Left lung (tissue), 10 donors: Measurements from ENCODE around the gene RBMXL3. TPM values are rescaled to one million over a fixed set of nuclear protein-coding genes. Genes with fewer than 3 reads are reported as not detected.
"Not testable (repeated sequence)": the region's sequence is repeated elsewhere in the genome, so short reads cannot be mapped to it uniquely, and the experiment has no call there.

ENCODE experiments used
- ATAC-seq: fragments of 200-7000 bp; cut with Tn5 transposase; one replicate; pipeline ENCODE4 v1.9.1; 2020; ENCODE audit warnings: moderate library complexity
- DNase-seq, 4 donors: peaks; one replicate each; pipeline ENCODE4 v3.0.0-alpha.2; 2013 to 2020
- H3K27ac ChIP-seq, 2 donors: fragments of 200-600 bp; sonication (generic) in 1 of 2; one replicate each; pipeline versions ENCODE4 v1.5.0 to v1.8.0; 2020 to 2021
- H3K27me3 ChIP-seq, 2 donors: fragments of 200-600 bp; sonication (generic) in 1 of 2; one replicate each; pipeline versions ENCODE4 v1.5.0 to v1.8.0; 2020 to 2021
- H3K36me3 ChIP-seq, 2 donors: fragments of 200-600 bp; sonication (generic) in 1 of 2; one replicate each; pipeline versions ENCODE4 v1.5.0 to v1.8.0; 2020 to 2021
- H3K4me1 ChIP-seq, 2 donors: fragments of 200-600 bp; one replicate each; pipeline ENCODE4 v1.8.0; 2021
- H3K4me3 ChIP-seq, 2 donors: fragments of 200-600 bp; sonication (generic) in 1 of 2; one replicate each; pipeline versions ENCODE4 v1.5.0 to v1.8.0; 2020 to 2021; ENCODE audit warnings: mild to moderate bottlenecking in 1 of 2
- H3K9me3 ChIP-seq, 2 donors: fragments of 200-600 bp; sonication (generic) in 1 of 2; one replicate each; pipeline versions ENCODE4 v1.5.0 to v1.8.0; 2020 to 2021
- intact Hi-C, 2 donors: fragments of 100-400 bp; cut with DNase I; formaldehyde crosslinking; loops; one replicate each; pipeline versions ENCODE4 v1.11.2 to v1.14.2; 2022
- polyA plus RNA-seq, 6 donors: library from polyadenylated mRNA; unstranded; fragments of 120-200 nt; gene quantifications; one replicate each; pipeline ENCODE4 v1.2.1, GENCODE V29; 2013; ENCODE audit not compliant: insufficient read length in 6 of 6
- total RNA-seq, 2 donors: library from RNA; stranded (reverse); fragmentation: NEBNext Ultra II Directional; extraction: Animal tissue kit (Norgen Biotek cat#: 25700); gene quantifications; one replicate each; pipeline ENCODE4 v1.2.1, GENCODE V29; 2021
- TF ChIP-seq, protein P1 (sequence below), 2 donors: fragments of 200-600 bp; sonication (generic) in 1 of 2; IDR thresholded peaks; one replicate each; pipeline versions ENCODE4 v1.5.0 to v1.8.0; 2021; ENCODE audit warnings: antibody characterized with exemption in 2 of 2
- donor health status: DM: no; HTN: yes; CAD: no.
- donor health status: DM: no; HTN: no; CAD: no.

Gene RBMXL3
- total and polyA plus RNA-seq, 8 donors, result not detected

DNA sequence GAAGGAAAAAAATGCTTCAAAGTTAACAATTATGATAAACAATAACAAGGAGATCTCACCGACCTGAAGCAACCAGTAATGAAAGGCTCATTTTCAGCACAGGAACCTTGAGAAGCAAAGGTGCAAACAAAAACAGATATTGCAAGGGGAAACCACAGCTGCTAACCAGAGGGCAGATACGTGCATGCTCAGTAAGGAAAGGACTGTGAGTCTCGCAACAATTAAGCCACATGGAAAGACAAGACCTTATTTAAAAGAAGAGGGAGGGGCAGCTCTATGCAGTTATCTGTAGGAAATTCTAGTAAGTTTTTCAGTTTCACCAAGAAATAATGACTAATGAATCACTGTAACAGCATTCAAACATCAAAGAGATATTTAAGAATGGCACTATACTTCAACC lies 25.4 kb downstream of the RBMXL3 start:
- Histone ChIP-seq H3K4me3 (no peak overlapping the region), H3K4me1 (no peaks in the 10 kb centered on the region), H3K36me3 (no peaks in the 10 kb centered on the region), H3K27me3 (peaks cover 0 to 4% of the 10 kb centered on the region in 2 donors), H3K9me3 (no peaks in the 10 kb centered on the region), H3K27ac (no peak overlapping the region)
- DNase-seq (no peak), ATAC-seq (no peak)
- TF ChIP-seq, protein P1, sequence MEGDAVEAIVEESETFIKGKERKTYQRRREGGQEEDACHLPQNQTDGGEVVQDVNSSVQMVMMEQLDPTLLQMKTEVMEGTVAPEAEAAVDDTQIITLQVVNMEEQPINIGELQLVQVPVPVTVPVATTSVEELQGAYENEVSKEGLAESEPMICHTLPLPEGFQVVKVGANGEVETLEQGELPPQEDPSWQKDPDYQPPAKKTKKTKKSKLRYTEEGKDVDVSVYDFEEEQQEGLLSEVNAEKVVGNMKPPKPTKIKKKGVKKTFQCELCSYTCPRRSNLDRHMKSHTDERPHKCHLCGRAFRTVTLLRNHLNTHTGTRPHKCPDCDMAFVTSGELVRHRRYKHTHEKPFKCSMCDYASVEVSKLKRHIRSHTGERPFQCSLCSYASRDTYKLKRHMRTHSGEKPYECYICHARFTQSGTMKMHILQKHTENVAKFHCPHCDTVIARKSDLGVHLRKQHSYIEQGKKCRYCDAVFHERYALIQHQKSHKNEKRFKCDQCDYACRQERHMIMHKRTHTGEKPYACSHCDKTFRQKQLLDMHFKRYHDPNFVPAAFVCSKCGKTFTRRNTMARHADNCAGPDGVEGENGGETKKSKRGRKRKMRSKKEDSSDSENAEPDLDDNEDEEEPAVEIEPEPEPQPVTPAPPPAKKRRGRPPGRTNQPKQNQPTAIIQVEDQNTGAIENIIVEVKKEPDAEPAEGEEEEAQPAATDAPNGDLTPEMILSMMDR (IDR thresholded peaks at IDR 0.05), result no peak
- intact Hi-C loops, result no loop called here

DNA sequence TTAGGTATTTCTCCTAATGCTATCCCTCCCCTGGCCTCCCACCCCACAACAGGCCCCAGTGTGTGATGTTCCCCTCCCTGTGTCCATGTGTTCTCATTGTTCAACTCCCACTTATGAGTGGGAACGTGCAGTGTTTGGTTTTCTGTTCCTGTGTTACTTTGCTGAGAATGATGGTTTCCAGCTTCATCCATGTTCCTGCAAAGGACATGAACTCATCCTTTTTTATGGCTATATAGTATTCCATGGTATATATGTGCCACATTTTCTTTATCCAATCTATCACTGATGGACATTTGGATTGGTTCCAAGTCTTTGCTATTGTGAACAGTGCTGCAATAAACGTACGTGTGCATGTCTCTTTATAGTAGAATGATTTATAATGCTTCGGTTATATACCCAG lies 28.1 kb downstream of the RBMXL3 start:
- intact Hi-C loops, result not testable (repeated sequence)

DNA sequence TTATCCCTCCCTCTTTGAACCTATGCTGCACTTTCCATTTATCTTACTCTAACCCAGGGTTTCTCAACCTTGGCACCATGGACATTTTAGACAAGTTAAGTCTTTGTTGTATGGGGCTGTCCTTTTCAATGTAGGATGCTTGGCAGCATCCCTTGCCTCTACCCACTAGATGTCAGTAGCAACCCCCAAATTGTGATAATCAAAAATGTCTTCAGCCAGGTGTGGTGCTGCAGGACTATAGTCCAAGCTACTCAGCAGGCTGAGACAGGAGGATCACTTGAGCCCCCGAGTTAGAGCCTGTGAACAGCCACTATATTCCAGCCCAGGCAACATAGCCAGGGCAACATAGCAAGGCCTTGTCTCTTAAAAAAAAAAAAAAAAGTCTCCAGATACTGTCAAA lies 37.7 kb downstream of the RBMXL3 start:
- Histone ChIP-seq H3K27ac (no peak overlapping the region), H3K4me1 (no peaks in the 10 kb centered on the region), H3K9me3 (no peaks in the 10 kb centered on the region), H3K36me3 (no peaks in the 10 kb centered on the region), H3K4me3 (no peak overlapping the region), H3K27me3 (peaks cover 0 to 18% of the 10 kb centered on the region in 2 donors)
- TF ChIP-seq, protein P1 (IDR thresholded peaks at IDR 0.05), result no peak
- intact Hi-C loops, result no loop called here
- ATAC-seq (peak; percentile 73), DNase-seq (peak in 1 of 4 donors; percentile 24)

More for the DNA sequence above, 28.1 kb downstream of the RBMXL3 start:
- DNase-seq, ATAC-seq, H3K4me3 ChIP-seq, H3K27me3 ChIP-seq, H3K9me3 ChIP-seq, H3K4me1 ChIP-seq, H3K36me3 ChIP-seq, H3K27ac ChIP-seq: not testable (repeated sequence)

DNA sequence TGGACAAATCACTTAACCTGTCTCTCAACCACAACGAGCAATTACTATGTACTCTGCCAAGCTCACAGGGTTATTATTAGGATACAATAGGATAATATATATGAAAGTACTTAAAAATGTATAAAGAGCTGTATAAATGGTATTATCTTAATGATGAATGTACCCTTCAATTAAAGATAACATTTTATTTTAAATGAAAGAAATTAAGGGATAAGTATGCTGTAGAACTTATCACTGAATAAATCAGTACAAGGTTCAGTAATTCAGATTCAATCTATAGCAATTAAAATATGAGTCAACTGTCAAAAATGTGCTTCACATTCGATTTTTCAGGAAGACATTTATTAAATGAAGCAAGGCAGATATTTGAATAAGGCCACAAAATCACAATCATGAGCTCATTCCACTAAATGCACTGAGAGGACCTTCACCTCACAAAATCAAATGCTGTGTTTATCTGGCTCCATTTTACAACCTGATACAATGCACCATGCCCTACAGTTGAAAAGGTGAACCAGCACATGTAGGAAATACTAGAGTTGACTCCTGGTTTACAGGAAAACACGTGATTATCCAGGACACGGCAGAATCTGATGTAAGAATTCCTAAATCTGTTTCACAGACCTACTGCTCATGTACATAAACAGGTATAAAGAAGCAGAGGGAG lies 40.3 kb downstream of the RBMXL3 start:
- Histone ChIP-seq H3K4me3 (no peak overlapping the region), H3K27ac (no peak overlapping the region), H3K36me3 (no peaks in the 10 kb centered on the region), H3K4me1 (no peaks in the 10 kb centered on the region), H3K9me3 (no peaks in the 10 kb centered on the region), H3K27me3 (peaks cover 16 to 30% of the 10 kb centered on the region in 2 donors)
- TF ChIP-seq, protein P1 (IDR thresholded peaks at IDR 0.05), result no peak
- ATAC-seq (peak; percentile 16), DNase-seq (peak in 1 of 4 donors; percentile 7)
- intact Hi-C loops, result no loop called here

DNA sequence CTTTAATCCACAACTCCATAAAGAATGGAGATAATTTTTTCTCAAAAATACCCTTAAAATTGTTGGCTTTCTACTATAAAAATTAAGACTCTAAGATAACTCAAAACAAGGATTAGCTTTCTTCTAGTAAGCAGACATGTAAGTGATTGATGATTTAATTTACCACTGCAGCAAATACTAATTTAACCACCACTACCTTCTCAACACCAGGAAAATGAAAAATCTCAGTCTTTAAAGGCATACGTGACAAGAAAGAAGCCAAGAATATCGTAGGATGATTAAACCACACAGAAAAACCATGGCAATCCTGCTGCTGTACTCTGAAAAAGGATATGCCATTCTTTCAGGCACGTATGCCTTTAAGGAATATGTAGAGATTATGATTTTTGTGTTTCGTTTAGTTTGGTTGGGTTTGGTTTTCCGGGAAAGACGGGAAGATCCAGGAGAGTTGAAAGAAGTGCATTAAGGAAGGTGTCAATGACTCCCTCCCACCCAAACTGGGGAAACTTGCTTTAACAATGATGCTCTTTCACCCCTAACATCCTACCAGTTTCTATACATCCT lies 43.8 kb downstream of the RBMXL3 start:
- peak overlapping the region; percentile 26 to 41 for H3K4me3 ChIP-seq
- H3K4me1 ChIP-seq, result no peaks in the 10 kb centered on the region
- H3K36me3 ChIP-seq, result no peaks in the 10 kb centered on the region
- peak; percentile 15 for ATAC-seq
- peak in 1 of 4 donors; percentile 5 for DNase-seq
- no peaks in the 10 kb centered on the region for H3K9me3 ChIP-seq
- intact Hi-C loops, result no loop called here
- peaks cover 16 to 29% of the 10 kb centered on the region in 2 donors for H3K27me3 ChIP-seq
- TF ChIP-seq, protein P1 (IDR thresholded peaks at IDR 0.05), result no peak
- H3K27ac ChIP-seq, result peak overlapping the region in 1 of 2 donors; percentile 33
